Measurements from ENCODE around the gene SLC9A1. TPM values are rescaled to one million over a fixed set of nuclear protein-coding genes. Genes with fewer than 3 reads are reported as not detected.

SLC9A1 gene
- total and polyA plus RNA-seq, 2 of the 8 experiments (the other 6 are each of a cell fraction or from before 2014, with no cell fraction given): 11.3 to 25.1 TPM

DNA sequence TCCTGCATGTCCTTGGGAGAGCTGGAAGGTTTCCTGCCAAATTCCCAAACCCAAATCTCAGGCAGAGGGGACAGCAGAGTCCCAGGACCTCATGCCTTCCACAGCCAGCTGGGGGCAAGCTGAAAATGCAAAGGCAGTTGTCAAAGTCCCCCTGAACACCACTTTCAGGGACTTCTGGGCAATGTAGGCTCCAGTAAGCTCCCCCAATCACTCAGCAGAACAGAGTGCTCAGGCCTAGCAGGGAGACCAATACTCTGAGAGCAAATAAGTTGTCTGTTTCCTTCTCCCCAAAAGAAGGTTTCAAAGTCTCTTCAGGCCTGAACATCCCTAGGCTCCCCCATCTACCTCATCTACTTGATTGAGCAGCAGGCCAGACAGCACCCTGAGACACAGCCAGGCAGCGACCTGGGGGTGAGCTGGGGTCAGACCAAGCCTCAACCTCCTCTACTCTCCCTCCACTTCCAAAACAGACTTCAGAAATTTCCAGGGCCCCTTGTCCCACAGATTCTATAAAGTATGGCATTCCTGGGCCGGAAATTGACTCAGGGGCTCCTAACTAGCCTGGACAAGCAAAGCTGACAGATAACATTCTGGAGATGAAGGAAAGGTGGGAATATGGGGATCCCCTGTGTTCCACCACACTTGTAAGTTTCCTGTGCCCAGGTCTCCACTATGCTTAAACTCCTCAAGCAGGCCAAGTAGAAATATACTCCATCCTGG is 1.9 kb downstream of the SLC9A1 start:
- H4K8ac ChIP-seq (ENCODE audit: extremely low read depth, insufficient read depth, low read length): no peak overlapping the region; the same call in 1 of the 2 replicates
- no peak overlapping the region for H3K27ac ChIP-seq (ENCODE audit: low read depth, low read length)
- no peak overlapping the region for H3K4ac ChIP-seq (replicated peaks; ENCODE audit: insufficient read length, low read depth, low read length)
- H3K23me2 ChIP-seq (ENCODE audit: low read depth, low read length): peaks cover 3% of the 10 kb centered on the region; the same call in 1 of the 2 replicates
- no peak overlapping the region for H3K56ac ChIP-seq (replicated peaks; ENCODE audit: insufficient read length, low read depth, low read length)
- TF ChIP-seq TAF1 (IDR thresholded peaks at IDR 0.05; ENCODE audit: low read depth, low read length) (no peak), RBBP5 (IDR thresholded peaks at IDR 0.05; ENCODE audit: borderline replicate concordance, low read depth, low read length) (no peak), EZH2 (IDR thresholded peaks at IDR 0.05; ENCODE audit: low read depth, low read length, severe bottlenecking) (no peak), MAFK (IDR thresholded peaks at IDR 0.05; ENCODE audit: low read depth, low read length) (no peak), JUND (IDR thresholded peaks at IDR 0.05; ENCODE audit: low read length) (no peak), POLR2A (IDR thresholded peaks at IDR 0.05; ENCODE audit: control extremely low read depth in 1 of 2, low read depth in 2 of 2, low read length in 2 of 2) (no peak), SP1 (IDR thresholded peaks at IDR 0.05; ENCODE audit: low read depth, low read length) (no peak), SP4 (IDR thresholded peaks at IDR 0.05; ENCODE audit: low read length) (no peak), CTBP2 (IDR thresholded peaks at IDR 0.05; ENCODE audit: borderline replicate concordance, insufficient read depth, insufficient read length, low read length) (no peak), SRF (IDR thresholded peaks at IDR 0.05; ENCODE audit: low read depth, low read length) (no peak)
- TF ChIP-seq, protein P1, sequence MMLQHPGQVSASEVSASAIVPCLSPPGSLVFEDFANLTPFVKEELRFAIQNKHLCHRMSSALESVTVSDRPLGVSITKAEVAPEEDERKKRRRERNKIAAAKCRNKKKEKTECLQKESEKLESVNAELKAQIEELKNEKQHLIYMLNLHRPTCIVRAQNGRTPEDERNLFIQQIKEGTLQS (IDR thresholded peaks at IDR 0.05; ENCODE audit: insufficient read depth, low read depth, low read length): no peak
- peak overlapping the region in 1 of 4 experiments; percentile 82; a peak in 2 of 8 replicates for H3K4me3 ChIP-seq (ENCODE audit: extremely low read depth in 1 of 4, insufficient read depth in 2 of 4, low read depth in 3 of 4, low read length in 4 of 4)
- no peak overlapping the region for H2BK20ac ChIP-seq (ENCODE audit: low read length)
- no peak overlapping the region for H2AK5ac ChIP-seq (ENCODE audit: low read depth, low read length)
- no peak overlapping the region for H4K91ac ChIP-seq (replicated peaks; ENCODE audit: insufficient read length, low read length)
- H3K23ac ChIP-seq (ENCODE audit: insufficient read length): no peak overlapping the region
- DNase-seq (ENCODE audit: low read depth in 1 of 2, low spot score in 2 of 2): no peak
- ChIA-PET POLR2A (ENCODE audit: partially characterized antibody) (interaction anchor here (0.6 to 14.6 kb wide), 10 partner anchors 12 to 159 kb away, joined by 3 to 257 read pairs (median 4); partner anchors contain the start of gene TRNP1), CTCF (ENCODE audit: partially characterized antibody) (interaction anchor here (0.8 to 11.0 kb wide), 10 partner anchors 12 to 131 kb away, joined by 3 to 151 read pairs (median 4); no protein-coding TSS in a partner anchor)
- no peak overlapping the region for H2BK12ac ChIP-seq (ENCODE audit: low read depth, low read length)
- no peak overlapping the region for H2AFZ ChIP-seq (ENCODE audit: low read length)
- H4K20me1 ChIP-seq (replicated peaks in 1 of 2; ENCODE audit: control insufficient read depth in 1 of 2, insufficient read depth in 2 of 2, low read length in 2 of 2): peaks cover 0 to 11% of the 10 kb centered on the region in 2 experiments
- no peak overlapping the region for H3K14ac ChIP-seq (ENCODE audit: insufficient read length)
- peaks cover 23% of the 10 kb centered on the region for H3K79me1 ChIP-seq (ENCODE audit: low read depth, low read length)
- H3K79me2 ChIP-seq (ENCODE audit: control insufficient read depth in 1 of 2, insufficient read depth in 2 of 2, low read length in 2 of 2): peaks cover 0 to 36% of the 10 kb centered on the region in 2 experiments; a peak in 2 of 4 replicates
- FAIRE-seq: no peak
- no peak overlapping the region for H2BK120ac ChIP-seq (replicated peaks; ENCODE audit: low read depth, low read length)
- H3K4me2 ChIP-seq (ENCODE audit: insufficient read depth in 1 of 2, low read depth in 2 of 2, low read length in 2 of 2): peak overlapping the region; percentile 83 to 90
- no peak overlapping the region for H4K5ac ChIP-seq (ENCODE audit: insufficient read length, low read depth, low read length)
- H3K27me3 ChIP-seq (replicated peaks in 1 of 4; ENCODE audit: control insufficient read depth in 3 of 4, extremely low read depth in 1 of 4, insufficient read depth in 3 of 4, low read length in 3 of 4): no peaks in the 10 kb centered on the region; a peak in 1 of 7 replicates
- H2BK5ac ChIP-seq (ENCODE audit: low read depth, low read length): 0 out of 2 replicates have a peak overlapping the region, but pooled peaks have one; percentile 22
- H3K9me3 ChIP-seq (ENCODE audit: insufficient read depth in 2 of 2, low read depth in 1 of 2, low read length in 1 of 2): no peaks in the 10 kb centered on the region
- no peak overlapping the region for H3K9ac ChIP-seq (replicated peaks in 1 of 4; ENCODE audit: extremely low read depth in 1 of 4, low read depth in 3 of 4, low read length in 3 of 4)
- no peak overlapping the region for H2BK15ac ChIP-seq (ENCODE audit: low read length)
- 76% methylated on average over 2 of the region's 2 CpGs; no CpG with 5 or more reads in 1 of the 2 experiments for WGBS, 2 experiments (ENCODE audit: extremely low coverage in 1 of 2, insufficient coverage in 1 of 2, insufficient read length in 1 of 2, insufficient replicate concordance in 2 of 2, low coverage in 1 of 2, low lambda C conversion rate in 2 of 2, missing lambda C conversion rate in 1 of 2)
- H3K4me1 ChIP-seq (replicated peaks in 1 of 4; ENCODE audit: control insufficient read depth in 3 of 4, insufficient read depth in 4 of 4, low read length in 3 of 4): peaks cover 2 to 15% (median 11%) of the 10 kb centered on the region in 4 experiments
- peaks cover 0 to 2% (median 0%) of the 10 kb centered on the region in 4 experiments; a peak in 2 of 8 replicates for H3K36me3 ChIP-seq (ENCODE audit: control insufficient read depth in 2 of 4, insufficient read depth in 4 of 4, low read length in 3 of 4)
- H3K18ac ChIP-seq (ENCODE audit: extremely low read depth, low read length): no peak overlapping the region

Data from H1 (cell line).